Epithelial cell of proximal tubule (primary cell): ENCODE data around the gene CSTPP1. TPM values are rescaled to one million over a fixed set of nuclear protein-coding genes. Genes with fewer than 3 reads are reported as not detected.

Source experiments
- DNase-seq: peaks from one replicate; pipeline ENCODE4 v3.0.0-alpha.2; 2011; ENCODE audit warnings: low read depth
- H3K4me3 ChIP-seq: 2 replicates; pipeline ENCODE4 v1.5.1; 2011; ENCODE audit warnings: low read depth, mild to moderate bottlenecking, low read length
- CTCF ChIP-seq: conservative IDR thresholded peaks from 2 replicates; pipeline ENCODE4 v1.5.1; 2012; ENCODE audit warnings: low read depth, mild to moderate bottlenecking, low read length
- total RNA-seq: library from RNA; depleted of rRNA; stranded (reverse); fragments of >200 nt; gene quantifications from 2 replicates; pipeline ENCODE4 v1.2.3, GENCODE V29; 2015

CSTPP1 gene
- total RNA-seq, 1 donor from 2014 or later, result 39.8 TPM

GRCh38 chr11:47164321-47164720 lies 227.8 kb downstream of the CSTPP1 start:
- no peak overlapping the region for H3K4me3 ChIP-seq
- no peak for TF ChIP-seq CTCF
- no peak for DNase-seq

GRCh38 chr11:47165253-47165840 lies 228.8 kb downstream of the CSTPP1 start:
- no peak for TF ChIP-seq CTCF
- no peak for DNase-seq
- H3K4me3 ChIP-seq, result no peak overlapping the region

- no peak overlapping the region for H3K4me3 ChIP-seq
- TF ChIP-seq CTCF, result no peak
- DNase-seq, result no peak
Observed at GRCh38 chr11:47166368-47166767, 229.8 kb downstream of the CSTPP1 start.

- no peak for DNase-seq
Observed at GRCh38 chr11:47171061-47171838, 234.7 kb downstream of the CSTPP1 start.

GRCh38 chr11:47171856-47172255 lies 235.3 kb downstream of the CSTPP1 start:
- H3K4me3 ChIP-seq, result no peak overlapping the region
- no peak for TF ChIP-seq CTCF
- DNase-seq, result no peak

More at GRCh38 chr11:47171061-47171838, 234.7 kb downstream of the CSTPP1 start:
- TF ChIP-seq CTCF, result no peak
- H3K4me3 ChIP-seq, result no peak overlapping the region

GRCh38 chr11:47172740-47173336 lies 236.3 kb downstream of the CSTPP1 start:
- TF ChIP-seq CTCF, result no peak
- DNase-seq, result no peak
- H3K4me3 ChIP-seq, result no peak overlapping the region
